ENCODE data around the gene SYT6. TPM values are rescaled to one million over a fixed set of nuclear protein-coding genes. Genes with fewer than 3 reads are reported as not detected.

The SYT6 gene
- total and polyA plus RNA-seq, 10 donors = 0.14 TPM; not detected in 9

GRCh38 chr1:114164840-114165543, 11.3 kb upstream of the SYT6 start:
- TF ChIP-seq POLR2AphosphoS5 (IDR thresholded peaks at IDR 0.05) (no peak), POLR2A (IDR thresholded peaks at IDR 0.05) (no peak), CTCF (IDR thresholded peaks at IDR 0.05 in 8 of 11, conservative IDR thresholded peaks at IDR 0.05 in 3 of 11) (no peak)
- Histone ChIP-seq H3K36me3 (no peaks in the 10 kb centered on the region), H3K4me1 (no peaks in the 10 kb centered on the region), H3K27me3 (replicated peaks in 1 of 7) (peaks cover 0 to 12% (median 0%) of the 10 kb centered on the region in 7 donors), H3K4me3 (no peak overlapping the region), H3K9me3 (no peaks in the 10 kb centered on the region), H3K27ac (no peak overlapping the region)
- 66 to 89% (median 75%) methylated on average over 3 of the region's 3 CpGs for WGBS, 5 donors
- DNase-seq = no peak
- intact Hi-C loops (cut with DNase I; ENCODE audit: low total_unique reads) = no loop called here

- Histone ChIP-seq H3K4me3 (no peak overlapping the region), H3K4me1 (peaks cover 0 to 3% (median under 1%) of the 10 kb centered on the region in 6 donors), H3K36me3 (no peaks in the 10 kb centered on the region), H3K27me3 (replicated peaks in 1 of 7) (peaks cover 0 to 57% (median 22%) of the 10 kb centered on the region in 7 donors), H3K27ac (no peak overlapping the region), H3K9me3 (no peaks in the 10 kb centered on the region)
- no peak for DNase-seq
- intact Hi-C loops (cut with DNase I; ENCODE audit: low total_unique reads) = no loop called here
- 73 to 89% (median 84%) methylated on average over 2 of the region's 2 CpGs for WGBS, 5 donors
- TF ChIP-seq POLR2AphosphoS5 (IDR thresholded peaks at IDR 0.05) = no peak
- TF ChIP-seq CTCF (IDR thresholded peaks at IDR 0.05 in 8 of 11, conservative IDR thresholded peaks at IDR 0.05 in 3 of 11) = no peak
- no peak for TF ChIP-seq POLR2A (IDR thresholded peaks at IDR 0.05)
These were observed 6.3 kb upstream of the SYT6 start for GRCh38 chr1:114159941-114160340.

- Histone ChIP-seq H3K9me3 (no peaks in the 10 kb centered on the region), H3K36me3 (no peaks in the 10 kb centered on the region), H3K4me1 (peaks cover 17 to 30% (median 26%) of the 10 kb centered on the region in 6 donors), H3K27me3 (replicated peaks in 1 of 7) (peaks cover 9 to 84% (median 49%) of the 10 kb centered on the region in 7 donors), H3K27ac (no peak overlapping the region), H3K4me3 (no peak overlapping the region)
- DNase-seq = no peak
- 67 to 70% (median 68%) methylated on average over 6 of the region's 6 CpGs for WGBS, 5 donors
- intact Hi-C loops (cut with DNase I; ENCODE audit: low total_unique reads) = no loop called here
- TF ChIP-seq CTCF (IDR thresholded peaks at IDR 0.05 in 8 of 11, conservative IDR thresholded peaks at IDR 0.05 in 3 of 11) (no peak), POLR2A (IDR thresholded peaks at IDR 0.05) (no peak), POLR2AphosphoS5 (IDR thresholded peaks at IDR 0.05) (no peak)
These were observed 3.6 kb upstream of the SYT6 start for GRCh38 chr1:114157275-114157660.

GRCh38 chr1:114156538-114157274, 3.0 kb upstream of the SYT6 start:
- no peaks in the 10 kb centered on the region for H3K9me3 ChIP-seq
- WGBS, 5 donors = 34 to 49% (median 43%) methylated on average over 5 of the region's 5 CpGs
- H3K4me1 ChIP-seq = peaks cover 18 to 34% (median 28%) of the 10 kb centered on the region in 6 donors
- no peaks in the 10 kb centered on the region for H3K36me3 ChIP-seq
- H3K4me3 ChIP-seq = no peak overlapping the region
- TF ChIP-seq POLR2AphosphoS5 (IDR thresholded peaks at IDR 0.05) (no peak), POLR2A (IDR thresholded peaks at IDR 0.05) (no peak), CTCF (IDR thresholded peaks at IDR 0.05 in 8 of 11, conservative IDR thresholded peaks at IDR 0.05 in 3 of 11) (no peak)
- intact Hi-C loops (cut with DNase I; ENCODE audit: low total_unique reads) = no loop called here
- no peak overlapping the region for H3K27ac ChIP-seq
- H3K27me3 ChIP-seq (replicated peaks in 1 of 7) = peaks cover 9 to 90% (median 54%) of the 10 kb centered on the region in 7 donors
- no peak for DNase-seq
